OCI-M1 (cell line): ENCODE measurements around the gene SPG11.
"Not testable (repeated sequence)": the region's sequence is repeated elsewhere in the genome, so short reads cannot be mapped to it uniquely, and the experiment has no call there.

Experiments
- DNase-seq: peaks from one replicate; lab custom pipeline; 2025; lab: John Stamatoyannopoulos, UW

Gene SPG11

GRCh38 chr15:44616974-44617373, 46.5 kb downstream of the SPG11 start:
- no peak for DNase-seq

GRCh38 chr15:44606740-44607139, 56.7 kb downstream of the SPG11 start:
- no peak for DNase-seq

GRCh38 chr15:44603126-44603525, 60.3 kb downstream of the SPG11 start:
- DNase-seq: no peak

- DNase-seq: peak; percentile 66
Measured at GRCh38 chr15:44598892-44599291, 64.6 kb downstream of the SPG11 start.

GRCh38 chr15:44598066-44598465, 65.4 kb downstream of the SPG11 start:
- no peak for DNase-seq

GRCh38 chr15:44596511-44597010, 66.9 kb downstream of the SPG11 start:
- no peak for DNase-seq

GRCh38 chr15:44595656-44596510, 67.6 kb downstream of the SPG11 start:
- no peak for DNase-seq

- no peak for DNase-seq
Measured at GRCh38 chr15:44595246-44595645, 68.2 kb downstream of the SPG11 start.

- DNase-seq: peak; percentile 48
Measured at GRCh38 chr15:44593042-44593736, 70.3 kb downstream of the SPG11 start.

GRCh38 chr15:44591326-44591725, 72.1 kb downstream of the SPG11 start:
- DNase-seq: no peak

- DNase-seq: no peak
Measured at GRCh38 chr15:44588541-44588940, 74.9 kb downstream of the SPG11 start.

GRCh38 chr15:44585633-44586032, 77.8 kb downstream of the SPG11 start:
- no peak for DNase-seq

GRCh38 chr15:44584162-44584749, 79.2 kb downstream of the SPG11 start:
- peak; percentile 49 for DNase-seq

- no peak for DNase-seq
Measured at GRCh38 chr15:44580105-44580504, 83.4 kb downstream of the SPG11 start.

- no peak for DNase-seq
Measured at GRCh38 chr15:44574734-44575133, 88.7 kb downstream of the SPG11 start.

- no peak for DNase-seq
Measured at GRCh38 chr15:44573386-44573785, 90.1 kb downstream of the SPG11 start.

GRCh38 chr15:44570361-44570760, 93.1 kb downstream of the SPG11 start:
- DNase-seq: no peak

GRCh38 chr15:44569316-44569715, 94.1 kb downstream of the SPG11 start:
- DNase-seq: no peak

- no peak for DNase-seq
Measured at GRCh38 chr15:44568338-44568737, 95.1 kb downstream of the SPG11 start.

- no peak for DNase-seq
Measured at GRCh38 chr15:44566155-44566540, 97.3 kb downstream of the SPG11 start.

GRCh38 chr15:44565387-44566154, 97.9 kb downstream of the SPG11 start:
- DNase-seq: no peak

GRCh38 chr15:44560926-44561325, 102.5 kb downstream of the SPG11 start:
- not testable (repeated sequence) for DNase-seq
